AG10803 (cell line): Measurements from ENCODE around the gene DPT.

ENCODE experiments used
- DNase-seq: peaks from one replicate; pipeline ENCODE4 v3.0.0; 2010; ENCODE audit warnings: low read depth
- H3K4me3 ChIP-seq: 2 replicates; pipeline ENCODE4 v1.5.1; 2011; ENCODE audit warnings: mild to moderate bottlenecking, low read length, control low read depth
- CTCF ChIP-seq: conservative IDR thresholded peaks from 2 replicates; pipeline ENCODE4 v1.5.1; 2011; ENCODE audit warnings: mild to moderate bottlenecking, low read length, control low read depth, inconsistent platforms

DPT gene

GRCh38 chr1:168676861-168677260 lies 52.1 kb downstream of the DPT start:
- no peak for DNase-seq
- TF ChIP-seq CTCF, result no peak
- no peak overlapping the region for H3K4me3 ChIP-seq

- TF ChIP-seq CTCF, result no peak
- H3K4me3 ChIP-seq, result no peak overlapping the region
- DNase-seq, result no peak
Measured at GRCh38 chr1:168676029-168676812, 52.8 kb downstream of the DPT start.

GRCh38 chr1:168673974-168674683 lies 54.9 kb downstream of the DPT start:
- no peak for TF ChIP-seq CTCF
- DNase-seq, result no peak
- no peak overlapping the region for H3K4me3 ChIP-seq

GRCh38 chr1:168672278-168672677 lies 56.7 kb downstream of the DPT start:
- H3K4me3 ChIP-seq, result no peak overlapping the region
- DNase-seq, result no peak
- TF ChIP-seq CTCF, result no peak

- DNase-seq, result no peak
- TF ChIP-seq CTCF, result no peak
- no peak overlapping the region for H3K4me3 ChIP-seq
Measured at GRCh38 chr1:168671782-168672181, 57.2 kb downstream of the DPT start.

GRCh38 chr1:168665975-168666374 lies 63.0 kb downstream of the DPT start:
- no peak overlapping the region for H3K4me3 ChIP-seq
- TF ChIP-seq CTCF, result no peak
- DNase-seq, result no peak
